Body of pancreas (tissue), 4 donors: ENCODE results near the gene LDLRAD4. TPM values are rescaled to one million over a fixed set of nuclear protein-coding genes. Genes with fewer than 3 reads are reported as not detected.

Experiments used
- ATAC-seq: fragments of 150-250 bp; one replicate; pipeline ENCODE4 v1.9.1; 2016
- DNase-seq, 4 donors: peaks; one replicate each; pipeline ENCODE4 v3.0.0-alpha.2; 2019
- H3K27ac ChIP-seq, 4 donors: fragments of 200-600 bp; sonication (generic); 1 replicate in 3 of 4; 2 replicates in 1 of 4; pipeline versions ENCODE4 v1.5.1 to v1.6.1; 2016 to 2019; ENCODE audit warnings: mild to moderate bottlenecking in 1 of 4, mixed read lengths in 1 of 4, moderate library complexity in 1 of 4
- H3K27me3 ChIP-seq, 2 donors: fragments of 200-600 bp; sonication (generic); one replicate each; pipeline ENCODE4 v1.6.0; 2016; ENCODE audit warnings: mild to moderate bottlenecking in 1 of 2
- H3K36me3 ChIP-seq, 2 donors: fragments of 200-600 bp; sonication (generic); replicated peaks in 1 of 2; 2 replicates each; pipeline ENCODE4 v1.5.1; 2016; ENCODE audit warnings: low read depth in 2 of 2; ENCODE audit not compliant: insufficient read depth in 1 of 2
- H3K4me1 ChIP-seq: fragments of 200-600 bp; sonication (generic); one replicate; pipeline ENCODE4 v1.6.0; 2016
- H3K4me3 ChIP-seq, 2 donors: fragments of 200-600 bp; sonication (generic); 1 replicate in 1 of 2; 2 replicates in 1 of 2; pipeline ENCODE4 v1.5.1; 2016 to 2019
- H3K9me3 ChIP-seq, 3 donors: fragments of 200-600 bp; sonication (generic); 1 replicate in 2 of 3; 2 replicates in 1 of 3; pipeline ENCODE4 v1.5.1; 2016
- CTCF ChIP-seq, 7 experiments: fragments of 450-650 bp in 4 of 7; fragments of 200-600 bp in 3 of 7; sonication (generic) in 3 of 7; IDR thresholded peaks; one replicate each; pipeline ENCODE4 v1.5.1; 2016 to 2019; ENCODE audit warnings: antibody characterized with exemption in 7 of 7
- POLR2A ChIP-seq, 3 donors: fragments of 450-650 bp; IDR thresholded peaks; one replicate each; pipeline ENCODE4 v1.6.1; 2016; ENCODE audit warnings: antibody characterized with exemption in 3 of 3, mild to moderate bottlenecking in 2 of 3
- WGBS, 2 donors: methylation state at CpG; one replicate each; pipeline ENCODE4 v1.1.5; 2017; 5-methylcytosine and 5-hydroxymethylcytosine counted together
- intact Hi-C: fragments of 100-400 bp; cut with DNase I; formaldehyde crosslinking; loops from one replicate; pipeline ENCODE4 v1.15.1; 2023
- total RNA-seq, 2 donors: library from RNA; depleted of rRNA; stranded (reverse); fragments of >200 nt; gene quantifications; one replicate each; pipeline ENCODE4 v1.1.0, GENCODE V29; 2016

Gene LDLRAD4
- total RNA-seq, 2 donors from 2014 or later, result 8.6 to 35.9 TPM

- H3K9me3 ChIP-seq, result no peaks in the 10 kb centered on the region
- no peaks in the 10 kb centered on the region for H3K36me3 ChIP-seq
- 95 to 100% methylated on average over 1 of the region's 1 CpG for WGBS, 2 donors
- TF ChIP-seq POLR2A (IDR thresholded peaks at IDR 0.05) (no peak), CTCF (IDR thresholded peaks at IDR 0.05) (no peak)
- intact Hi-C loops, result no loop called here
- DNase-seq, result no peak
- H3K4me3 ChIP-seq, result no peak overlapping the region
- H3K27me3 ChIP-seq, result no peaks in the 10 kb centered on the region
- H3K27ac ChIP-seq, result no peak overlapping the region
- H3K4me1 ChIP-seq, result no peaks in the 10 kb centered on the region
- no peak for ATAC-seq
These were observed 190.5 kb downstream of the LDLRAD4 start for GRCh38 chr18:13409026-13409425.

- intact Hi-C loops, result no loop called here
- ATAC-seq (no peak), DNase-seq (no peak)
- Histone ChIP-seq H3K9me3 (no peaks in the 10 kb centered on the region), H3K4me3 (no peak overlapping the region), H3K4me1 (no peaks in the 10 kb centered on the region), H3K27me3 (no peaks in the 10 kb centered on the region), H3K36me3 (no peaks in the 10 kb centered on the region), H3K27ac (no peak overlapping the region)
- WGBS, 2 donors, result 82 to 88% methylated on average over 11 of the region's 11 CpGs
- TF ChIP-seq POLR2A (IDR thresholded peaks at IDR 0.05) (no peak), CTCF (IDR thresholded peaks at IDR 0.05) (no peak)
These were observed 191.4 kb downstream of the LDLRAD4 start for GRCh38 chr18:13409997-13410396.

- no peak for DNase-seq
- H3K36me3 ChIP-seq, result no peaks in the 10 kb centered on the region
- H3K4me1 ChIP-seq, result no peaks in the 10 kb centered on the region
- no peaks in the 10 kb centered on the region for H3K9me3 ChIP-seq
- intact Hi-C loops, result no loop called here
- no peak for ATAC-seq
- no peak overlapping the region for H3K4me3 ChIP-seq
- no peaks in the 10 kb centered on the region for H3K27me3 ChIP-seq
- TF ChIP-seq CTCF (IDR thresholded peaks at IDR 0.05) (no peak), POLR2A (IDR thresholded peaks at IDR 0.05) (no peak)
- H3K27ac ChIP-seq, result no peak overlapping the region
These were observed 191.9 kb downstream of the LDLRAD4 start for GRCh38 chr18:13410471-13410870.

- ATAC-seq (no peak), DNase-seq (no peak)
- no peaks in the 10 kb centered on the region for H3K9me3 ChIP-seq
- no peak overlapping the region for H3K4me3 ChIP-seq
- intact Hi-C loops, result no loop called here
- H3K36me3 ChIP-seq, result no peaks in the 10 kb centered on the region
- no peak overlapping the region for H3K27ac ChIP-seq
- H3K27me3 ChIP-seq, result no peaks in the 10 kb centered on the region
- TF ChIP-seq CTCF (IDR thresholded peaks at IDR 0.05) (no peak), POLR2A (IDR thresholded peaks at IDR 0.05) (no peak)
- no peaks in the 10 kb centered on the region for H3K4me1 ChIP-seq
- 78 to 89% methylated on average over 1 of the region's 1 CpG for WGBS, 2 donors
These were observed 193.5 kb downstream of the LDLRAD4 start for GRCh38 chr18:13412017-13412416.

GRCh38 chr18:13412901-13413300 lies 194.3 kb downstream of the LDLRAD4 start:
- WGBS, 2 donors, result 74 to 80% methylated on average over 8 of the region's 8 CpGs
- no peak for TF ChIP-seq POLR2A (IDR thresholded peaks at IDR 0.05)
- Histone ChIP-seq H3K27ac (no peak overlapping the region), H3K4me1 (no peaks in the 10 kb centered on the region), H3K27me3 (no peaks in the 10 kb centered on the region), H3K36me3 (no peaks in the 10 kb centered on the region), H3K4me3 (no peak overlapping the region), H3K9me3 (no peaks in the 10 kb centered on the region)
- no peak for DNase-seq
- no peak for ATAC-seq
- intact Hi-C loops, result no loop called here
